Heart left ventricle (tissue), 13 donors: ENCODE results near the gene EHD2.

Experiments used
- POLR2A ChIP-seq, 2 donors: fragments of 450-650 bp; IDR thresholded peaks; one replicate each; pipeline ENCODE4 v1.6.1; 2017; ENCODE audit warnings: antibody characterized with exemption in 2 of 2, mild to moderate bottlenecking in 2 of 2, moderate library complexity in 2 of 2
- TF ChIP-seq, protein P1 (sequence below), 12 donors: fragments of 200-600 bp; sonication (generic) in 4 of 12; IDR thresholded peaks; one replicate each; pipeline versions ENCODE4 v1.5.0 to v1.8.0; 2018 to 2022; ENCODE audit warnings: antibody characterized with exemption in 12 of 12, mild to moderate bottlenecking in 5 of 12
- donor health status: ischemic (EF 13 %, LVEDD 7.1; RV severe dilation, severe dysfunction).
- donor health status: DM: no; HTN: yes; CAD: no.
- donor health status: DM: no; HTN: no; CAD: no.
- donor health status: ischemic (EF 25% LVEDD 6.9; RV normal size, moderate dysfunction).
- donor health status: ischemic (EF 25% LVEDD 5.7; RV mildly dilated, moderate dysfunction).
- donor health status: ischemic (EF 35%, LVEDD 5.7; RV mildly dilated, moderate dysfunction).
- donor health status: nonischemic (EF 11% LVEDD 7.7; RV severe dilation, severe dysfunction).
- donor health status: DM: yes; HTN: yes; CAD: no.
- donor health status: PGD.
- donor health status: ischemic (EF 29% LVEDD 5.4; RV normal size, mild dysfunction).
- donor health status: nonischemic (EF 23%, LVEDD 6.1; RV moderate dilation, normal function).

DNA sequence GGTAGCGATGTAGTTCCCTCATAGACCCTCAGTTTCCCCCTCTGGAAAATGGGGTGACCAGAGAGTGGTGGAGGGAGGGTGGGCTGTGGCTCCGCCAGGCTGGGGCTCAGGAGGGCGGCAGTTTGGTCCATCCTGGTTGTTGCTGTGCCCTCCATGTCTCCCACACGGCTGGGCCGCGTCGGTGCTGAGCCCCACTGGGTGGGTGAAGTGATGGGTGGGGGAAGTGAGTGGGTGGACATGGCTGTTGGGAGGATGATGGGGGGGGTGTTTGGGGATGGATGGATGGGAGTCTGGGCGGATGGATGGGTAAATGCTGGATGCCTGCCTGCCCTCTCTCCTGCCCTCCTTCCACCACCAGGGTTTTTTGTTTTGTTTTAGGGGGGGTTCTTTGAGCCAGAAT lies 16.6 kb upstream of the EHD2 start:
- TF ChIP-seq, protein P1, sequence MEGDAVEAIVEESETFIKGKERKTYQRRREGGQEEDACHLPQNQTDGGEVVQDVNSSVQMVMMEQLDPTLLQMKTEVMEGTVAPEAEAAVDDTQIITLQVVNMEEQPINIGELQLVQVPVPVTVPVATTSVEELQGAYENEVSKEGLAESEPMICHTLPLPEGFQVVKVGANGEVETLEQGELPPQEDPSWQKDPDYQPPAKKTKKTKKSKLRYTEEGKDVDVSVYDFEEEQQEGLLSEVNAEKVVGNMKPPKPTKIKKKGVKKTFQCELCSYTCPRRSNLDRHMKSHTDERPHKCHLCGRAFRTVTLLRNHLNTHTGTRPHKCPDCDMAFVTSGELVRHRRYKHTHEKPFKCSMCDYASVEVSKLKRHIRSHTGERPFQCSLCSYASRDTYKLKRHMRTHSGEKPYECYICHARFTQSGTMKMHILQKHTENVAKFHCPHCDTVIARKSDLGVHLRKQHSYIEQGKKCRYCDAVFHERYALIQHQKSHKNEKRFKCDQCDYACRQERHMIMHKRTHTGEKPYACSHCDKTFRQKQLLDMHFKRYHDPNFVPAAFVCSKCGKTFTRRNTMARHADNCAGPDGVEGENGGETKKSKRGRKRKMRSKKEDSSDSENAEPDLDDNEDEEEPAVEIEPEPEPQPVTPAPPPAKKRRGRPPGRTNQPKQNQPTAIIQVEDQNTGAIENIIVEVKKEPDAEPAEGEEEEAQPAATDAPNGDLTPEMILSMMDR (IDR thresholded peaks at IDR 0.05) = no peak
- no peak for TF ChIP-seq POLR2A (IDR thresholded peaks at IDR 0.05)
